Fibroblast of mammary gland (primary cell): ENCODE measurements around the gene CHST8.

Experiments
- DNase-seq: peaks from one replicate; pipeline ENCODE4 v3.0.0-alpha.2; 2010; ENCODE audit warnings: low read depth
- H3K4me3 ChIP-seq: 2 replicates; pipeline ENCODE4 v1.5.1; 2011; ENCODE audit warnings: low read depth, mild to moderate bottlenecking, low read length, moderate library complexity; ENCODE audit not compliant: control insufficient read depth
- TF ChIP-seq, protein P1 (sequence below): conservative IDR thresholded peaks from 2 replicates; pipeline ENCODE4 v1.5.1; 2011; ENCODE audit warnings: low read depth, low read length, inconsistent platforms; ENCODE audit not compliant: control insufficient read depth, insufficient read depth

The CHST8 gene

DNA sequence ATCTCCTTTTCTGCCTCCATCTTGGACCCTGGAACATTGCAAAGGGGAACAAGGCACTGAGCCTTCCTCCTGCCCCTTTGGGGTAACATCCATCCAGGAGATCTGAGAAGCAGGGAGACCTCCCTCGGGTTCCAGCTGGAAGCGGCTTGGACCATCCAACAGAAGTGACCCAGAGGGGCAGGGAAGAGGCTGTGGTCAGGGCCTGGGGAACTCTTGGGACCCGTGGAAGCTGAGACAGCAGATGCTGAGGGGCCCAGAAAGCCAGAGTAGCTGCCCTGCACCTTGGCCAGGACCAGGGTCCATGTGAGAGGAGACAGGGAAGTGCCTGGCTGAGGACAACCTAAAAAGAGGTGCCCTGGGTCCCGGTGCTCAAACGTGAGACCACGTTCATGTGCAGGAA lies 153.0 kb downstream of the CHST8 start:
- no peak for DNase-seq
- no peak overlapping the region for H3K4me3 ChIP-seq
- TF ChIP-seq, protein P1, sequence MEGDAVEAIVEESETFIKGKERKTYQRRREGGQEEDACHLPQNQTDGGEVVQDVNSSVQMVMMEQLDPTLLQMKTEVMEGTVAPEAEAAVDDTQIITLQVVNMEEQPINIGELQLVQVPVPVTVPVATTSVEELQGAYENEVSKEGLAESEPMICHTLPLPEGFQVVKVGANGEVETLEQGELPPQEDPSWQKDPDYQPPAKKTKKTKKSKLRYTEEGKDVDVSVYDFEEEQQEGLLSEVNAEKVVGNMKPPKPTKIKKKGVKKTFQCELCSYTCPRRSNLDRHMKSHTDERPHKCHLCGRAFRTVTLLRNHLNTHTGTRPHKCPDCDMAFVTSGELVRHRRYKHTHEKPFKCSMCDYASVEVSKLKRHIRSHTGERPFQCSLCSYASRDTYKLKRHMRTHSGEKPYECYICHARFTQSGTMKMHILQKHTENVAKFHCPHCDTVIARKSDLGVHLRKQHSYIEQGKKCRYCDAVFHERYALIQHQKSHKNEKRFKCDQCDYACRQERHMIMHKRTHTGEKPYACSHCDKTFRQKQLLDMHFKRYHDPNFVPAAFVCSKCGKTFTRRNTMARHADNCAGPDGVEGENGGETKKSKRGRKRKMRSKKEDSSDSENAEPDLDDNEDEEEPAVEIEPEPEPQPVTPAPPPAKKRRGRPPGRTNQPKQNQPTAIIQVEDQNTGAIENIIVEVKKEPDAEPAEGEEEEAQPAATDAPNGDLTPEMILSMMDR, result no peak

DNA sequence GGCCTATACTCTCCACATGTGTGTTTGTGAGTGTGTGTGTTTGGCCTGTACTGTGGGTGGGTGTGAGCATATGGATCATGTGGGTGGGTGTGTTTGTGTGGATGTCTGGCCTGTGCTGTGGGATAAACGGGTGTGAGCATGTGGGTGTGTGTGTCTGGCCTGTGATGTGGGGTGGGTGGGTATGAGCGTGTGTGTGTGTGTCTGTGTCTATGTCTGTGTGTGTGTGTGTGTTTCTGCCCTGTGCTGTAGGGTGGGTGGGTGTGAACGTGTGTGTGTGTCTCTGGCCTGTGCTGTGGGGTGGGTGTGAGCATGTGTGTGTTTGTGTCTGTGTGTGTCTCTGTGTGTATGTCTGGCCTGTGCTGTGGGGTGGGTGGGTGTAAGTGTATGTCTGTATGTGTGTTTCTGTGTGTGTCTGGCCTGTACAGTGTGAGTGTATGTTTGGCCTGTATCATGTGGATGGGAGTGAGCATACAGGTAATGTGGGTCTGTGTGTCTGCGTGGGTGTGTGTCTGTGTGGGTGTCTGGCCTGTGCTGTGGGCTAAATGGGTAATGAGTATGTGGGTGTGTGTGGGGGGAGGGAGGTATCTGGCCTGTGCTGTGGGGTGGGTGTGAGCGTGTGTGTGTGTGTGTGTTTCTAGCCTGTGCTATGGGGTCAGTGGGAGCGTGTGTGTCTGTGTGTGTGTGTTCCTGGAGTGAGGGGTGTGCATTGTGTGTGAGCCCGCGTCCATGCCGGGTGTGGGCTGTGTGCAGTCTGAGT lies 154.2 kb downstream of the CHST8 start:
- TF ChIP-seq, protein P1, result no peak
- H3K4me3 ChIP-seq, result no peak overlapping the region
- no peak for DNase-seq

DNA sequence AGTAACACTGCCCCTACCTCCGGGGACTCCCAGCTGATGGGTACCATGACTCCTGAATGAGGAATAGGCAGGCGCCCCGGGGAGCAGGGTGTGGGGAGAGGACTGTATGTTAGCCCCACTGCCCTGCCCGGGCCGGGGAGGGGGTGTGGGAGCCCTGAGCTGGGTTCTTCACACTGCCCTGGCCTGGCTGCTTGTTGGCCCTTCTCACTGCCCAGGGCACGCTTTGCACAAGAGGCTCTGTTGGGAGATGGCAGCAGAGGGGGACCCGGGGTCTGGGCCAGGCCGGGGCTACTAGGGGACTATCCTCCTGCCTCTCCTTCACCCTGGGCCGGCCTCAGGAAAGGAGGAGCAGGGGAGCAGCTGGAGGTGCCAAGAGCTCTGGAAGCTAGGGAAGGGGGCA lies 155.6 kb downstream of the CHST8 start:
- DNase-seq, result no peak
- H3K4me3 ChIP-seq, result no peak overlapping the region
- TF ChIP-seq, protein P1, result no peak

DNA sequence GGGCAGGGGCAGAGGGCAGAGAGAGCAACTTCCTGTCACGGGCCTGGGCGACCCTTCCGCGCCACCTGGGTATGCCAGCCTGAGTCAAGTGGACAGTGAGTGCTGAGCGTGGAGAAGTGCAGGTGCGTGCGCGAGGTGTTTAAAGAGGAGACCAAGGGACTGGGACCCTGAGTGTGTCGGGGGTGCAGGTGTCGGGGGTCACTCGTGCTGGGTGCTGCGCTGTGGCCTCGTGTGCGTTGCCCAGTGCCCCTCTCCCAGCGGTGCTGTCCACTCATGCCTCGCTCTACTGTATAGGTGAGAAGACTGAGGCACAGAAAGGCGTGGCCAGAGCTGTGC lies 156.0 kb downstream of the CHST8 start:
- DNase-seq, result no peak
- no peak overlapping the region for H3K4me3 ChIP-seq
- TF ChIP-seq, protein P1, result no peak

DNA sequence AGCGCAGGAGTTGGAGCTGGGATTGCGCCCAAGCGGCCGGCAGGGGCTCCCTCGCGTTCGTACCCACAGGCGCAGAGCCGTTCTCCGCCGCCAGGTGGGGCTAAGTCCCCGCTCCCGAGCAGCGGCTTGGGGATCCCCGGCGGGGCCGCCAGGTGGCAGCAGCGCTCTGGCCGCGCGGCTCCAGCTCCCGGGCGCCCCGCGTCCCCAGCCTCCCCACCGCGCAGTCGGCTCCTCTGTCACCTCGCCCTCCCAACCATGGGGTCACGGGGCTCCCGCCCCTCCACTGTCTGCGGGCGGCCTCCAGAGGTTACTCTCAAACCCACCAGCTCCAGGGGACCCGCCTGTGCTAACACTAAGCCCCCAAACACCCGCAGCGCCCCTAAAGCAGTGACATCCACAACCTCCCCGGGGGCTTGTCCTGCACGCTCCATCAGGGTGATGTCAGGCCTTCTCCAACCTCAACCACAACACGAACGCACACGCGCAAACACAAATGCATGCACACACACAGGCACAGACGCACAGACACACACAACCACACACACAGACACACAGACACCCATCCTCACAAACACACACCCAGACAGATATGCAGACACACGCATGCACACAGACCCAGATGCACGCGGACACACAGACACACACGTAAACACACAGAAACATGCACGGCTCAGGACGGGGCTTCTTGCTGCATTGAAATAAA lies 156.5 kb downstream of the CHST8 start:
- H3K4me3 ChIP-seq, result no peak overlapping the region
- peak; percentile 66 for DNase-seq
- TF ChIP-seq, protein P1, result peak; percentile 90

DNA sequence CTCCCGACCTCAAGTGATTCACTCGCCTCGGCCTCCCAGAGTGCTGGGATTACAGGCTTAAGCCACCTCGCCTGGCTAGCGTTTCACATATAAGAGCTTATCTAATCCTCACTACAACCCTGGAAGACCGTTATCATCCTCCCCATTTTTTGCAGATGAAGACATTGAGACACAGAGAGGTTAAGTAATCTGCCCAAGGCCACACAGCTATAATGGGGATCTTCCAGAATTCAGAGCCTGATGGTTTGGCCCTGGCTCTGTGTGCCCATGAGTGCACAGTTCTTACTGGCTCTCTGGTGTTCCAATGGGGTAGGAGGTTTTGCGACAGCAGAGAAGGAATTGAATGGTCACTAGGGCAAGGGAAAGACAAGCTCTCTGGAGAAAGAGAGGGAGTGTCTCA lies 158.1 kb downstream of the CHST8 start:
- no peak for DNase-seq
- H3K4me3 ChIP-seq, result no peak overlapping the region
- TF ChIP-seq, protein P1, result no peak
